GM19324 (cell line): ENCODE data around the gene ABCD2.
"Not testable (repeated sequence)": the region's sequence is repeated elsewhere in the genome, so short reads cannot be mapped to it uniquely, and the experiment has no call there.

Experiments used
- ATAC-seq: cut with Tn5 transposase; IDR thresholded peaks from one replicate; pipeline ENCODE4 v1.9.1; 2021; ENCODE audit warnings: mild to moderate bottlenecking, moderate library complexity; ENCODE audit not compliant: unreplicated experiment, low FRiP score

ABCD2 gene

DNA sequence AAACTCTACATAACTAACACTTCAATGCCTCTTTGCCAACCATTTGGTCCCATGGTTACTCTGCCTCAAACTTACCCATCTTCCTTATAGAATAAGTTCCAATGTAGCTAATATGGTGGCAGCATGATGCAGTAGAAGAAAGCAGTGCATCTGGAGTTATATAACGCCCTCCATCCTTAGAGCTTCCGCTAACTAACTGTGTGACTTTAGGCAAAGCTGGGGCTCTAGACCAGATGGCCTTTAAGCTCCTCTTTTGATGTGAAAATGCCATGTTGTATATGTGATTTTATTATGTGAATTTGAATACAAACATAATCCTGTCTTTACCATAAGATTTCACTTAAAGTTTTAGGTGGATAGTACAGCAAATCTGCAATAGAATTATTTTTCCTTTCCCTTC, 6.1 kb downstream of the ABCD2 start:
- no peak for ATAC-seq

DNA sequence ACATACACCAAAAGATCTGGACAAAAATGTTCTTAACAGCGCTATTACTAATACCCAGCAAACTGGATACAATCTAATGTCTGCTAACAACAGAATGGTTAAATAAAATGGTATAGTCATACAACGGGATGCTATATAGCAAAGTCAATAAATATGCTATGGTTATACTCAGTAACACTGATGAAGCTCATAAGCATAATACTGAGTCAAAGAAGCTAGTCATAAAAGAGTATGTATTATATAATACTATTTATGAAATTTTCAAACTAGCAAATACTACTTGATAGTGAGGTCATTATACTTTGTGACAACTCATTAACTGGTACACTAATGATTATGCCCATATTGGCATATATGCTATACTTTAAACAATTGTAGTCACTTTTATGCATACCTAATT, 7.4 kb downstream of the ABCD2 start:
- no peak for ATAC-seq

DNA sequence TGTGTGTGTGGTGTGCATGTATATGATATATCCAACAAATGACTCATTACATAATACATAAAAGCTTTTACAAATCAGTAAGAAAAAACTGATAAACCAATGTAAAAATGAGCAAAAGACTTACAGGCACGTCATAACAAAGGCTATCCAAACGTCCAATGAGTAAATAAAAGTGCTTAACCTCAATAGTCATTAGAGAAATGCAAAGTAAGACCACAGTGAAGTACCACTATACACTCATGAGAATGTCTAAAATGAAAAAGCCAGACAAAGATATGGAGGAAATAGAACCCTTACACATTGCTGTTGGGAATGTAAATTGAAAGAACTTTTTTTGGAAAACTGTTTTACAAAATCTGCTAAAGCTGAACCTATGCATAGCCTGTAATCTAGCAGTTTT, 7.8 kb downstream of the ABCD2 start:
- no peak for ATAC-seq

DNA sequence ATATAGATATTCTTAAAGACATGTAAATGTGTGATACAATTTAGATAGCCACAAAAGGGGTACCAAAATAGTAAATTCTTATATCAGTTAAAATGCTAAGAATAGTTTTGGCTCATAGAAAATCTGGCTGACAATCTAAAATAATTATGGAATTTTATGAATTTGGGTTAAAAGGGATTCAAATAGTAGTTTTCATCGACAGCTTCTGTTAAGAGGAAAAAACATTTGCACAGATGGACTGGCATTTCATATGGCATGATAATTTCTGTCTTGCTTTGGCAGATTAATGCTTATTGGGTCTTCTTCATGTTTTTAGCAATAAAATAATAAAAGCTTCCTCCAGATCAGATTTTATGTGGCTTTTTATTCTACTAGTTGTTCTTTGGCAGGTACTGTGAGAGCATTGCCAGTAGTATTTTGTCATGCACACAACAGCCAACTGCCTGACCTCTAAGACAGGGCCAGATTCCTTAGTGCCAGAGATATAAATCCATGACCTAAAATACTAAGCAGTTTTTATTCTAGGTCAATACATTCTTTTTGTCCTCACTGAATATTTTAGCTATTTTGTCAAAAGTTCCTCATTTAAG, 9.1 kb downstream of the ABCD2 start:
- no peak for ATAC-seq

DNA sequence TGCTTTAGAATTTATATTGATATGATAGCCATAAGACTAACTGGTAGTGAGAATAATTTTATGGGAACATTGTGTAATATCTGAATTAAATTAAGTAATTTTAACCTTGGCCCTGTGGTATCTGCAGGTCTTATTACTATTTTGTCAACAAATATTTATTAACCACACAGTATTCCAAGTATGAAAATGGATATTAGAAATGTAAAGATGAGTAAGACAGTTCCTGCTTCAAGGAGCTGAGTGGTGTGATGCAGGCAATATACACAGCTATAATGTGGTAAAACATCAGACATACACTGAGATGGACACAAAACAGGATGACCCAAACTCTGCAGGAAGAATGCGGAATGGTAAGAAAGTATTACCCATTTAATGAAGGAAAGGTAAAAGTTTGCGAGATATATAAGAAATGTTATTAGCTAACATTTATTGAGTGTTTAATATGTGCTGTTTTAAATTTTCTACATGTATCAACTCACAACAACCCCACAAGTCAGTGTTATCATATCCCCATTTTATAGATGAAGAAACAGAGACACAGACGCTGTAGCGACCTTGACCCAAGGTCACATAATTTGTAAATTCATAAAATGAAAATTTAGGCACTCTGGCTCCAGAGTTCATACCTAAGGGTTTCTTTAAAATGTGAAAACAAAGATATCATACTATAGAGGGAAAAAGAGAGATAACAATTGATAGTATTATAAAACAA, 12.7 kb downstream of the ABCD2 start:
- ATAC-seq, result no peak

DNA sequence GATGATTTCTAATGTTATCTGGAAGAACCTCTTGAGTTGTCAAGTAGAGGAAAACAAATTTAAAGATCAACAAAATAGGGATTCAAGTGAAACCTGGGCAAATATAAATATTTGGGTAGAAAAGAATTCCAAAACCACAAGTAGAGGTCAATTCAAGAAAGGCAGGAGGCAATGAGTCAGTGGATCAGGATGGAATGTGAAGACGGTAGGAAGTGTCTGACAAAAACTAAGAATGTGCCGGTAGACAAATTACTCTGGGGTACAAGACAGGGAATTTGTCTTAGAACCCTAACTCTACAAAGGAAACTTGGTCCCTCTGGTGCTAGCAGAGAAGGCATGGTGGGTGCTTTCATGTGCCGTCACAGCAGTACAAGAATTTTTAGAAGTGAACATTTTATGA, 13.6 kb downstream of the ABCD2 start:
- no peak for ATAC-seq

DNA sequence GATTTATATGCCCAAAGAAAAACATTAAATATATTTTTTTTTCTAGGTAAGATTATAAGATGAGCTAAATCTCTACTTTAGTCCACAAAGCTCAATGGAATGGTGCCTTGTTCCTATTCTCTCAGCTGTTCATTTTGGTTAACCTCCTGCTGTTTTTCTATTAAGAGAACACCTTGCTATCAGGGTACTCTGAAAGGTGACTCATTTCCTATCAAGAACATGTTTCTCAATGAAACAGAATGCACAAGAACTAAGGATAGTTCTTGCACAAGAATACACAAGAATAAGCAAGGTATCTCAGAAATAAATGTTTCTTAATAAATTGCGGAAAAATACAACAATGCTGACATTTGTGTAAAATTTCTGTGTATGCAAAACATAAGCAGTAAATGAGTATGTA, 14.1 kb downstream of the ABCD2 start:
- ATAC-seq, result no peak

DNA sequence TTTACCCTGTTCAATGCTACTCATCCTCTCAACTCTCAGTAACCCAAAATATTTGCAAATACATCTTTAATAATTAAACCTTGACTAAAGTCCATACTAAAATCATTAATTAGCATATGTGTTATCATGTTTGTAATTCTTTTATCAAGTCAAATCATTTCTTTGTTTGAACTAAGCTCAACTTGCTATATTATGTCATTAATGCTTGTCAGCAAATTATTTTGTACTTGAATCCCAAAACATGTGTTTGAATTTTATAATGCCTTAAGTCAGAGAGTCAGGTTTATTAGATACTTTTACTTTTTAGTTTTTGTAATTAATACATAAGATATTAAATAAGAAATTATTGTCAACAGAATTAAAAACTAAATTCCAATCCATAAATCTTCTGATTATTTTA, 16.5 kb downstream of the ABCD2 start:
- ATAC-seq, result no peak

DNA sequence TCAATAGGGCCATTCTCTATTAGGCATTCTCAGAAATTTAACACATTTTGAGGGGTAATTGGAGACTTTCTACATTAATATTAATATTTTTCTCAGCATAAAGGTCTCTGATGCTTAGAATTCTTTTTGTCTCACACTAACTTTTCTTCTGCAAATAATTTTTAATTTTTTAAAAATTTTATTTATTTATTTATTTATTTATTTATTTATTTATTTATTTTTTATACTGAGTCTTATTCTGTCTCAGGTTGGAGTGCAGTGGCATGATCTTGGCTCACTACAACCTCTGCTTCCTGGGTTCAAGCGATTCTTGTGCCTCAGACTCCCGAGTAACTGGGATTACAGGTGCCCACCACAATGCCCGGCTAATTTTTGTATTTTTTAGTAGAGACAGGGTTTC, 17.7 kb downstream of the ABCD2 start:
- ATAC-seq, result not testable (repeated sequence)

DNA sequence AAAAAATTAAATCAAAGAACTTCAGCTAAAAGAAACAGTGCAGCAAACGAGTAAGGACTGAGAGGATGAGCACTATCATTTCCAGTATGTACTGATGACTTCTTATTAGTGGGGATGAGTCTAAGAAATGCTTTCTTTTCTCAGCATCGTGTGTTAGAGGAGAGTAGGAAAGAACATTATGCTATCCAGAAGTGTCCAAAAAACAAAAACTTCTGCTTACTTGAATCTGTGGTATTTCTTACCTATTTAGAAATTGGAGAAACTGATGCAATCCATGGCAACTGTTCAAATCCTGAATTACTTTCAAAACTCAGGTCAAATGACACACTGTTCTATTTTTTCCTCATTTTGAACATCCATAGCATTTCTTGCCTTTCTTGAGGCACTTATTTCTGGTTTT, 23.7 kb downstream of the ABCD2 start:
- no peak for ATAC-seq

DNA sequence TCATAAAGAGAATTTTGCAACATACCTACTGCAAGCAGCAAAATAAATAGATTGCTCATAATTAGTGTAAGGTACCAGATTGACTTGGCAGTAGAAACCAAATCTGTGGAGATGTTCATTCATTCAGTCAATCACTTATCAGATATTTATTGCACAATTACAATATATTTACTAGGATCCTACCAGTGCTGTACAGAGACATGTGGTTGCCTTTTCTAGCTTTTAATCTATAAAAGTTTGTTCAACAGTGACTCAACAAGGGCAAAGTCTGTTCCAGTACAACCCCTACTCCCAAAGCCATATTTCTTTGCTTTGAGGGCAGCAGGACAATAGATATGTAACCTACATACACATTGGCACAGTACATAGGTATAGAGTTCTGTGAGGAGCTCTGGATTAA, 27.3 kb downstream of the ABCD2 start:
- ATAC-seq, result no peak

DNA sequence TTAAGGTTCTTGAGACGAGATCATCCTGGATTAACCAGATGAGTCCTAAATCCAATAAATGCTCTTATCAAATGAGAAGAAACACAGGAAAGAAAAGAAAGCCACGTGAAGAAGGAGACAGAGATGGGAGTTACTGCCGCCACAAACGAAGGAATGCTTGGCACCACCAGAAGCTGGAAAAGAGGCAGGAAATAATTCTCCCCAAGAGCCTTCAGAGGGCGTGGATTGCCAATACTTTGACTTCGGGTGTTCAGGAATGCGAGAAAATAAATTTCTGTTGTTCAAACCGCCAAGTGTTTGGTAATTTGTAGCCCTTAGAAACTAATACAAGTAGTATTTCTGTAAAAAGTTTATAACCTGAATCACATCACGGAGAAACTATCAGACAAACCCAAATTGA, 31.3 kb downstream of the ABCD2 start:
- no peak for ATAC-seq

DNA sequence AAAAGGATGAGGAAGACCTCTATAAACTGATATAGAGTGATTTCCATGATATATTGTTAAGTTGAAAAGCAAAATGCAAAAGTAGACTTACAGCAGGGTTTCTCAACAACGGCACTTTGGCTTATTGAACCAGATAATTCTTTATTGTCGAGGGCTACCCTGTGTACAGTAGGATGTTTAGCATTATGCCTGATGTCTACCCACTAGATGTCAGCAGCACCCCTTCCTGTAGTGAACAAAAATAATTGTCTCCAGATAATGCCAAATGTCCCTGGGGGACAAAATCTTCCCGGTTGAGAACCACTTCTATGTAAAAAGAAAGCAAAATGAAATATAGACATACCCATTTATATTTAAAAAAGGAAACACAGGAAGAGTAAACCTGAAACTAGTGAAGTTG, 32.4 kb downstream of the ABCD2 start:
- ATAC-seq, result peak; percentile 62

DNA sequence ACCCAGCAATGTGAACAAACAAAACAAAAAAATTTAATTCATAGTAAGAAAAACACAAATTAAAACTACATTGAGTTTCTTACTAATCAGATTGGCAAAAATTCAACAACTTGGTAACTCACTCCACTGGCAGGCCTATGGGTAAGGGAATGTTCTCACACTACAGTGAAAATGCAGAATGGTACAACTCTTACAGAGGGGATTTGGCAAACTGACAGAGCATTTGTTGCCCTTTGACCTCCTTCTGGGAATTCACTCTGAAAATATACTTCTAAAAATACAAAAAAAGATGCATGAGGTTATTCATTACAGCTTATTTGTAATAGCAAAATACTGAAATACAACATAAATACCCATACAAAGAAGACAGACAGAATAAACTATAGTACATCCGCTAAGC, 32.8 kb downstream of the ABCD2 start:
- ATAC-seq, result no peak

DNA sequence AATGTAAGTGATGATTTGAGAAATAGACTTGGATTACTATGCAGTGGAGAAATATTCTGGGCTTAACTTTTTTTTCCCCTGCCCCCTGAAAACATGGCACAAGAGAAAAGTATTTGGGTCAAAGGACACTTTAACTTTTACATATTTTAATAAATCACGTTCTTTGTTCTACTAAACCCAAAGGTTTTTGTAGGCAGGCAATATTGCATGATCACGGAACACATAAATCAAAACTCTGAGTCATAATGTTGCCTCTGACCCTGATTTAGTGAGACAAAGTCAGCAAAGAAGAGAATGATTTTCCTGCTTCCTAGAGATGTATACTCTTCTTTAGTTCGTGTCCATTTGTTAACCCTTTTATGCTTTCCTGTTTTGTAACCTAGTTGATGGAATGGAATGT, 38.0 kb downstream of the ABCD2 start:
- no peak for ATAC-seq

DNA sequence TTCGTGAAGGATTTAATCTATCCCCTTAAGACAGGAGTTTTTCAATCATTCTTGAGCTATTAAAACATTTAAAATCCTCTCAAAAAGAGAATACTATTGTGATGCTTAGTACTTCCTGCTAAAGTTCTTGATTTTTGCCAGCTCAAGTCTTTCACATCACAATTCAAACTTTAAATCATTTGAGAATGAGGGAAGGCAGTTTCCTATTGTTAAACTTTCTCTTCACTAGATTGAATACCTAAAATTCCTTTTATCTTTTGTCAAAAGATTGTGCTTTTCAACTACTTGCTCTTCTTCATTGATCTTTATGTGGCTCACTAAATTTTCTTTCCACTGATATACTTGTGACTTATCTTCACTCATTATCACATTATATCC, 44.1 kb downstream of the ABCD2 start:
- no peak for ATAC-seq

DNA sequence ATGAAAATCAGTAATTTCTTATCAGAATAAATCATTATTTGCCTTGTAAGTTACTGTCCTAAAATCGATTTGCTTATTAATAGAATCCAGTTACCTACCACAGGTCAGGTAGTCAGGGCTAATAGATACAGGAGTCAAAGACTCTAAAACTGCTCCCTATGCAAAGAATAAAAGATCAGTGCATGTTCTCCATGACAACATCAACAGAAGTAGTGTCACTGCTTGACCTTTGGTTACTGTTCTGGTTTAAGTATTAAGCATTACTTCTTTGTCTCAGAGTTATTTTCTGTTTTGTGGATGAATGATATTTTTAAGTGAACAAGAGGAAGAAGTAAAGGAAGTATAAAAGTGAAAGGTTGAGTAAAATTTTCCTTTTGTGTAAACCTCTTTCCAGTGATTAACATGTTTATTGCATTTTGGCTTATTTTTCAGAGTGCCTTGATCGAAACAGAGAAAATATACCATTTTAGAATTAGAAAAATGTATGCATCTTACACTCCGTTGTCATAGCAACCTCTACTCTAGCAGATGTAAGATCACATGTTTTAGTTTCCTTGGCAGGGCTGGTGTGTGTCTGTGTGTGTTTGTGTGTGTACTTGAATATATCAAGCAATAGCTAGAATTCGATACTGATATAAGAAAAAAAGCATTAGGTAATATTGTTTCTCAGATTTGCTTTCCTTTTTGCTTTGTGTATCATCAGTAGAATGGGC, 44.7 kb downstream of the ABCD2 start:
- no peak for ATAC-seq

DNA sequence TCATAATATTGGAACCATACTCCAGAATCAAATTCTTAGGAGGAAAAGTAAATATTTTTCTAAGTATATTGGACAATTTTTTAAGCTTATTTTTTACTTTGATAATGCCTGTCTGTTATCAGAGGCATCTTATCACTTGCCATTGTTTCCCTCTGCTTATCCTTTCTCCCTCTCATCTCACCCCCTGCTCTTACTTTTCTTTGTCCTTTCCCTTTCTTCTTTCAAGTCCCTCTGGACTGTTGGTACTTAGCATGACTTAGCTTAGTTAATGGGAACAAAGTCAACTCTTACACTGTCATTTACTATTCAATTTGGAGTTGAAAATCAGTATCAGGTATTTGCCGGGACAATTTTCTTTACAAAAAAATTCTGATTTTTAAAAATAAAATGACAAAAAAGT, 45.2 kb downstream of the ABCD2 start:
- ATAC-seq, result no peak

DNA sequence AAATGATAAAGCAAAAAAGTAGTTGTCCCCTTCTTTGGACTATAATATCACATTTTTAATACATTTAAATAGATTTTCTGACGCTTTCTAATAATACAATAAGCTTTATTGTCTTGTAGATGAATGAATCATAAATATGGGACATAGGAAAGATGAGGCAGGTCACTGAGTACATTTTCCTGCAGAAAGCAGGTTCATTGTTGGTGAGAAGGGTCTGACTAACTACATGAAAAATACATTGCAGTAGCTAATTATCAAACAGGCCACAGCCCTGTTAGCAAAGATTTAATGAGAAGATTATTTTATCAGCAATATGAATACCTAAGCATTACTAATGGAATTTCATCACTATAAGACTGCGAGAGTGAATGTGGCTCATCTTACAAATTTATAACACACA, 45.6 kb downstream of the ABCD2 start:
- no peak for ATAC-seq

DNA sequence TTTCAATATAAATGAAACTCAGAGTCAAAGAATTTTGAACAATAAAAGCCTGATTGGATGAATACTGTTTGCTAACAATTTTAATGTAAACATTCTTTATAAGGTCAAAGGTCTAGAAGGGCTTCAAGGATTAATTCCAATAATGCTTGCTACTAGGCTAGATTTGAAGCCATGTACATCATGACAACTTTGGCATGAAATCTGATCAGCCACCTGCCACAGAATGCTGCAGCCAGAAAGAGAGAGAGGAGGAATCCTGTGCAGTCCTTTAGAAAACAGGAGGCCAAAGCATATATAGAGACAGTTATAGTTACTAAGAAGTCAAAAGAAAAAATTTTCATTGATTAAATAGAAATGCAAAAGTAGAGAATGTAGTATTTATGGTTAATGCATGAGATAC, 47.1 kb downstream of the ABCD2 start:
- no peak for ATAC-seq

DNA sequence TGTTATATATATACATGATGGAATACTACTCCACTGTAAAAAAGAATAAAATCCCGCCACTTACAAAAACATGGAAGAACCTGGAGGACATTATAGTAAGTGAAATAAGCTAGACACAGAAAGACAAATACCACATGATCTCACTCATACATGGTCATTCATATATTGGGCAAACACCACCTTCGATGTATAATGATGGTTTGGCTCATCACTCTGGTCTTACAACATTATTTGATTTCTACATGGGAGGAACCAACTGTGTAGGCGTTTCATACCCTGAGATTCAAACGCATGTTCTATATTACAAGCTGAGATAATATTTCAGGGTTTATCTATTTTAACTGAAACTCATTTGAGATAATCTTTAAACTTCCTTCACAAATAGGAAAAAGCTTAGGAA, 48.3 kb downstream of the ABCD2 start:
- no peak for ATAC-seq

DNA sequence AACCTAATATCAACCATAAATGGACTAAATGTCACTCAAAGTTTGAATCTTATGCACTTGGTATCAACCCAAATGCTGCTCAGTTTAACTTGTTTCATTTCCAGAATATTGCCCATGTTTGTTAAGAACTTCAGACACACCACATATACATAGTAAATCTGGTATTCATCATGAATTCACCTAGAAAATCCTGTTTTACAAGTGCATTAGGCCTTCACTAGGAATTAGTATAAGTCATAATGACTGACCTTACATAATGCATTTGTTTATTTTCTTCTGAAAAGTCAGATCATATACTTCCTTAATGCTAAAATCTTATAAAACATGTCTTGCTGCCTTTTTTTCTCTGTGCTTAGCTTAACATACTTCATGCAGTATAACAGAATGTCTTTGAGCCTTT, 66.1 kb downstream of the ABCD2 start:
- ATAC-seq, result no peak
